Mucosa of stomach (tissue), 1 donor: ENCODE measurements around the gene ZNF845.
"Not testable (repeated sequence)": the region's sequence is repeated elsewhere in the genome, so short reads cannot be mapped to it uniquely, and the experiment has no call there.

Experiments used
- H3K27me3 ChIP-seq: one replicate; pipeline ENCODE4 v1.7.0; 2013; ENCODE audit warnings: mild to moderate bottlenecking, low read length; ENCODE audit not compliant: control insufficient read depth, insufficient read depth
- H3K36me3 ChIP-seq: one replicate; pipeline ENCODE4 v1.7.0; 2013; ENCODE audit warnings: low read length; ENCODE audit not compliant: control insufficient read depth, insufficient read depth
- H3K4me1 ChIP-seq: one replicate; pipeline ENCODE4 v1.7.0; 2013; ENCODE audit warnings: mild to moderate bottlenecking, low read length; ENCODE audit not compliant: control insufficient read depth, insufficient read depth
- H3K4me3 ChIP-seq: one replicate; pipeline ENCODE4 v1.7.0; 2013; ENCODE audit warnings: low read length
- H3K9ac ChIP-seq: one replicate; pipeline ENCODE4 v1.7.0; 2013; ENCODE audit warnings: mild to moderate bottlenecking, low read length, moderate library complexity
- H3K9me3 ChIP-seq: one replicate; pipeline ENCODE4 v1.7.0; 2013; ENCODE audit warnings: mild to moderate bottlenecking, low read length, moderate library complexity; ENCODE audit not compliant: control insufficient read depth
- donor health status: Pancreatic carcinoma.

Gene ZNF845

DNA sequence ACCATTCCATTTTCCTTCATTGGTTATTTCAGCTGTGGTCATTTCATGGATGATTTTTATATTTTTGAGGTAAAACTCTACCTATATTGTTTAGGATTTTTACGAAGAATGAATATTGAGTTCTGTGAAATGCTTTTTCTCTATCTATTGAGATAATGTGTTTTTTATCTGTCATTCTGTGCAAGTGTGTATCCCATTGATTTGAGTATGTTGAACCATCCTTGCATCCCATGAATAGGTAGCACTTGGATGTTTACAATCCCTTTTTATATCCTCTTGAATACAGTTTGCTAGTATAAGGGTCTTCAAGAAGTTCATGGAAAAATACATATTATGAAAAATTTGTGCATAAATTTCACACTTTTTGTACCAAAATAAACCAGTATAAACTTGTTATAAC, 22.2 kb downstream of the ZNF845 start:
- peaks cover 12% of the 10 kb centered on the region for H3K36me3 ChIP-seq
- peaks cover 34% of the 10 kb centered on the region for H3K9me3 ChIP-seq
- no peak overlapping the region for H3K9ac ChIP-seq
- H3K27me3 ChIP-seq, result no peaks in the 10 kb centered on the region
- no peak overlapping the region for H3K4me3 ChIP-seq
- H3K4me1 ChIP-seq, result no peaks in the 10 kb centered on the region

GRCh38 chr19:53357821-53358581, 24.5 kb downstream of the ZNF845 start:
- Histone ChIP-seq H3K36me3 (no peaks in the 10 kb centered on the region), H3K4me1 (no peaks in the 10 kb centered on the region), H3K9me3 (peaks cover 24% of the 10 kb centered on the region), H3K27me3 (no peaks in the 10 kb centered on the region), H3K9ac (no peak overlapping the region), H3K4me3 (no peak overlapping the region)

- not testable (repeated sequence) for H3K9me3 ChIP-seq, H3K4me1 ChIP-seq, H3K36me3 ChIP-seq, H3K4me3 ChIP-seq, H3K27me3 ChIP-seq, H3K9ac ChIP-seq
Measured at GRCh38 chr19:53360056-53360455, 26.5 kb downstream of the ZNF845 start.

DNA sequence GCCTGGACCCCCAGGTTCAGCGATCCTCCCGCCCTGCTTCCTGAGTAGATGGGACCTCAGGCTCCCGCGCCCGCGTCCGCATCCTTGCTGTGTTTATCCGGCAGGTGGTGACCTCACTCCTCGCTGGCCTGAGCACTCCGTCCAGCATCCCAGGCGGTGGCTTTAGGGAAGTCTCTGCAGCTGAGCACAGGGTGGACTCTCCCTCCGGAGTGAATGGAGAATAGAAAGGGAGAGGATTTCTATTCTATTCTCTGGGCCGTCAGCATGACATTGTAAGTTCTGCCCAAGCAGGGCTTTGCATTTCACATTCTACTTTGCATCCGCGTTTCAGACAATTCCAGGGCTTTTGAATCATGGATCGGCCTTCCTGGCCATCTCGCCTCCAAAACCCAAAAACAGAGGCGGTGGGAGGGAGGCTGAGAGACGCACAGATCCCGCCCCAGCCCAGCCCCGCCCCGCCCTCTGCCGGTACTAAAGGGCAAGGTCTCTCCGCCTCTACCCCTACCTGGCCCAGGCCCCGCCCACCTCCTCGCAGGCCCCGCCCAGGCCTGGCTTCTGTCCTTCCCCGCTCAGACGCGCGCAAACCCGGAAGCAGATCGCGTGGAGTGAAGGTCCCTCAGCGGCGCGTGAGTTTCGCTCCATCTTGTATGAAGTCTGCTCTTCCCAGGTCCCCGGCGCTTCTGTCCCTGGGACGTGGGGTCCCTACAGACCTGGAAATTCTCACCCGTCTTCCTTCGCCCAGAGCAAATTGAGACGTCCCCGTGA, 31.8 kb downstream of the ZNF845 start, which contains the start of gene ZNF525:
Gene ZNF525, plus strand, starts transcription at position 572 of the 765 bp plus-strand sequence. CDS start 6,577 bp downstream, outside the sequence.
- Histone ChIP-seq H3K4me3 (peak within 1 kb of the TSS; percentile 84), H3K36me3 (no peaks in the 10 kb centered on the region), H3K4me1 (peaks cover 9% of the 10 kb centered on the region), H3K9me3 (no peaks in the 10 kb centered on the region), H3K27me3 (no peaks in the 10 kb centered on the region), H3K9ac (peak within 1 kb of the TSS; percentile 82)

- Histone ChIP-seq H3K4me3 (peak overlapping the region; percentile 84), H3K9ac (peak overlapping the region; percentile 82), H3K36me3 (no peaks in the 10 kb centered on the region)
Measured at GRCh38 chr19:53365899-53366493, 32.4 kb downstream of the ZNF845 start.

DNA sequence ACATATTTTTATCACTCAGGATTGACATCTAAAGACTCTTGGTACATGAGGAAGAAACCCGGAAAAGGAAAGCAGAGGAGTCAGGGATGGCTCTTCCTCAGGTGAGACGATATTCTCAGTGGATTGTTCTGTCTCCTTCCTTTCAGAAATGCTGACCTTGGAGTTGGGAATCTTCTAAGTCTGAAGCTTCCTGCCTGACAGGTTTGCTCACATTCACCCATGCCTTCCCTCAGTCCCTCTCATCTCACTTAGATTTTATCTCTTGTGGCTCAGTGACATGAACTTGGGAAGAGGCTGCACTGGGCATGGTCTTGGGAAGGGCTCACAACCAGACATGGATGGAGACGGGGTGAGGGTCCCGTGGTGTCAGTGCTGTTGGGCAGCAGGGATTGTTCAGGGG, 38.6 kb downstream of the ZNF845 start:
- Histone ChIP-seq H3K9me3 (no peaks in the 10 kb centered on the region), H3K4me3 (no peak overlapping the region), H3K27me3 (no peaks in the 10 kb centered on the region), H3K36me3 (peaks cover 6% of the 10 kb centered on the region), H3K9ac (no peak overlapping the region), H3K4me1 (no peaks in the 10 kb centered on the region)

More at GRCh38 chr19:53365899-53366493, 32.4 kb downstream of the ZNF845 start:
- Histone ChIP-seq H3K4me1 (peaks cover 9% of the 10 kb centered on the region), H3K27me3 (no peaks in the 10 kb centered on the region), H3K9me3 (no peaks in the 10 kb centered on the region)

DNA sequence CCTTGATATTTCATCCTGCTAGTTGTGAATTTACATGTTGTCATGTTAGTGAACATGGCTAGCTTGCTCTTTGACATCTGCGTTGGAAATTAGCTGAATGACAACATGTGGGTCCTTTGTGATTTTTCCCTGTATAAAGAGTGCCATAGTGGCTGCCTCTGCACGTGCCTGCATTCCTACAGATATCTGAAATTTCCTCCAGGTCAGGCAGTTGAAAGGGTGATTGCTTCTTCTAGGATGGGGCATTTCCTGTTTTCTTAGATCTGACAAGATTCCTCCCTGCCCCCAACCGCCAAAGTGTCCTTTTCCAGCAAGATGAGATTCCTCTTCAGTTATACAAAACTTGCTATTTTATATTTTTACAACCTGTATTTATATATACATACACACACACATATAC, 40.7 kb downstream of the ZNF845 start:
- no peaks in the 10 kb centered on the region for H3K27me3 ChIP-seq

DNA sequence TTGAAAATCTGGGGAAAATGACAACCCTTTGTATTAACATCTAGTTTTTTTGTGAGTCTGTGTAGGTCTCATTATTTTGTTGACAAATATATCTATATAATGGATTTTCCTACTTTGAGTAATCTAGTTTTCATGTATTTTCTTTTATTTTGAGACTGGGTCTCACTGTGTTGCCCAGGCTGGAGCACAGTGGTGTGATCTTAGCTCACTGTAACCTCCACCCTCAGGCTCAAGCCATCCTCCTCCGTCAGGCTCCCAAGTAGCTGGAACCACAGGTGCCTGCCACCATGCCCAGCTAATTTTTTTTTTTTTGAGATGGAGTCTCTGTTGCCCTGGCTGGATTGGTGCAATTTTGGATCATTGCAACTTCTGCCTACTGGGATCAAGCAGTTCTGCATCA, 41.2 kb downstream of the ZNF845 start:
- no peaks in the 10 kb centered on the region for H3K27me3 ChIP-seq
- H3K4me1 ChIP-seq, result no peaks in the 10 kb centered on the region
- H3K9me3 ChIP-seq, result no peaks in the 10 kb centered on the region
- no peak overlapping the region for H3K4me3 ChIP-seq
- H3K9ac ChIP-seq, result no peak overlapping the region
- H3K36me3 ChIP-seq, result peaks cover 7% of the 10 kb centered on the region

More for the DNA sequence above, 40.7 kb downstream of the ZNF845 start:
- no peak overlapping the region for H3K9ac ChIP-seq
- H3K4me3 ChIP-seq, result no peak overlapping the region
- no peaks in the 10 kb centered on the region for H3K9me3 ChIP-seq
- H3K36me3 ChIP-seq, result peaks cover 7% of the 10 kb centered on the region
- H3K4me1 ChIP-seq, result no peaks in the 10 kb centered on the region

- Histone ChIP-seq H3K9me3 (no peaks in the 10 kb centered on the region), H3K36me3 (peaks cover 7% of the 10 kb centered on the region)
Measured at GRCh38 chr19:53381376-53381775, 47.8 kb downstream of the ZNF845 start.

GRCh38 chr19:53388168-53388567, 54.6 kb downstream of the ZNF845 start:
- no peak overlapping the region for H3K9ac ChIP-seq
- no peaks in the 10 kb centered on the region for H3K36me3 ChIP-seq
- no peak overlapping the region for H3K4me3 ChIP-seq
- H3K9me3 ChIP-seq, result no peaks in the 10 kb centered on the region
- no peaks in the 10 kb centered on the region for H3K27me3 ChIP-seq
- H3K4me1 ChIP-seq, result no peaks in the 10 kb centered on the region

More at GRCh38 chr19:53381376-53381775, 47.8 kb downstream of the ZNF845 start:
- H3K4me3 ChIP-seq, result no peak overlapping the region
- H3K9ac ChIP-seq, result no peak overlapping the region
- no peaks in the 10 kb centered on the region for H3K4me1 ChIP-seq
- H3K27me3 ChIP-seq, result no peaks in the 10 kb centered on the region

GRCh38 chr19:53388904-53389303, 55.4 kb downstream of the ZNF845 start:
- Histone ChIP-seq H3K9me3 (no peaks in the 10 kb centered on the region), H3K36me3 (no peaks in the 10 kb centered on the region), H3K9ac (no peak overlapping the region), H3K4me3 (no peak overlapping the region), H3K4me1 (no peaks in the 10 kb centered on the region), H3K27me3 (no peaks in the 10 kb centered on the region)

- Histone ChIP-seq H3K4me3 (no peak overlapping the region), H3K9me3 (no peaks in the 10 kb centered on the region), H3K27me3 (no peaks in the 10 kb centered on the region), H3K4me1 (peaks cover 3% of the 10 kb centered on the region), H3K9ac (no peak overlapping the region), H3K36me3 (no peaks in the 10 kb centered on the region)
Measured at GRCh38 chr19:53389571-53389970, 56.0 kb downstream of the ZNF845 start.
